C4-2B (cell line): ENCODE measurements around the gene AZGP1.
"Not testable (repeated sequence)": the region's sequence is repeated elsewhere in the genome, so short reads cannot be mapped to it uniquely, and the experiment has no call there.

ENCODE experiments used
- CTCF ChIP-seq: fragments of 450-650 bp; conservative IDR thresholded peaks from 2 replicates; pipeline ENCODE4 v1.5.1; 2017; ENCODE audit warnings: mild to moderate bottlenecking
- ZFX ChIP-seq: fragments of 450-650 bp; IDR thresholded peaks from 2 replicates; pipeline ENCODE4 v1.6.1; 2017

GRCh38 chr7:99950819-99951218 lies 25.0 kb downstream of the AZGP1 start:
- not testable (repeated sequence) for TF ChIP-seq CTCF, ZFX
